H1 (cell line): ENCODE data around the gene CCDC178. TPM values are rescaled to one million over a fixed set of nuclear protein-coding genes. Genes with fewer than 3 reads are reported as not detected.

Experiments used
- CHD1 ChIP-seq: IDR thresholded peaks from 2 replicates; pipeline ENCODE4 v1.6.1; 2012; ENCODE audit warnings: low read depth, low read length, improper control_type of control experiment
- CHD7 ChIP-seq: fragments of 300-600 bp; sonication (generic); IDR thresholded peaks from 2 replicates; pipeline ENCODE4 v1.7.1; 2012; ENCODE audit warnings: low read length, moderate library complexity, mild to moderate bottlenecking, inconsistent platforms; ENCODE audit not compliant: insufficient replicate concordance
- EP300 ChIP-seq, 2 experiments: IDR thresholded peaks; 1 replicate in 1 of 2; 2 replicates in 1 of 2; pipeline ENCODE4 v1.6.1; 2011 to 2012; ENCODE audit warnings: low read depth in 2 of 2, low read length in 2 of 2, mild to moderate bottlenecking in 2 of 2, borderline replicate concordance in 1 of 2, inconsistent platforms in 1 of 2, moderate library complexity in 1 of 2
- POLR2AphosphoS5 ChIP-seq: IDR thresholded peaks from 2 replicates; pipeline ENCODE4 v1.6.1; 2011; ENCODE audit warnings: low read depth, low read length
- USF2 ChIP-seq: IDR thresholded peaks from 2 replicates; pipeline ENCODE4 v1.6.1; 2011; ENCODE audit warnings: low read length, improper control_type of control experiment
- ZNF274 ChIP-seq: IDR thresholded peaks from 2 replicates; pipeline ENCODE4 v1.7.0; 2012; ENCODE audit warnings: low read length, borderline replicate concordance; ENCODE audit errors: extremely low read depth
- polyA plus RNA-seq, 7 experiments: library from polyadenylated mRNA; depleted of rRNA in 3 of 7; stranded (reverse) in 5 of 7; unstranded in 2 of 7; fragments of >200 nt in 5 of 7; fragments of 200-250 nt in 2 of 7; gene quantifications; 1 replicate in 5 of 7; 2 replicates in 1 of 7; 4 replicates in 1 of 7; pipeline versions ENCODE4 v1.2.1 to v1.2.3, GENCODE V29; 2011 to 2013; ENCODE audit warnings: missing spikeins in 2 of 7, mixed read lengths in 2 of 7
- total RNA-seq: library from RNA; stranded (reverse); fragmentation: NEBNext Ultra II Directional; extraction: Animal tissue kit (Norgen Biotek cat#: 25700); gene quantifications from 2 replicates; pipeline ENCODE4 v1.2.1, GENCODE V29; 2021

Gene CCDC178
- total and polyA plus RNA-seq, 2 of the 8 experiments (the other 6 are each of a cell fraction or from before 2014, with no cell fraction given): not detected

GRCh38 chr18:33470216-33470615 lies 29.7 kb upstream of the CCDC178 start (continued):
- TF ChIP-seq USF2: no peak
- no peak for TF ChIP-seq POLR2AphosphoS5
- no peak for TF ChIP-seq CHD1
- TF ChIP-seq CHD7: no peak
- no peak for TF ChIP-seq ZNF274
- TF ChIP-seq EP300 (IDR thresholded peaks at IDR 0.05; ENCODE audit: borderline replicate concordance in 1 of 2, low read depth in 2 of 2, low read length in 2 of 2): no peak
- TF ChIP-seq, all 59 proteins: peak for 0
